OCI-LY7 (cell line): ENCODE results near the gene OR52E5. TPM values are rescaled to one million over a fixed set of nuclear protein-coding genes. Genes with fewer than 3 reads are reported as not detected.

Experiments
- BruUV-seq: library from RNA; stranded (reverse); fragments of 400-500 nt; replicated peaks from 2 replicates; lab custom pipeline; 2021; lab: Mats Ljungman, UMichigan
- CTCF ChIA-PET: fragments of 300-600 bp; sonication (Branson Sonifier 250); formaldehyde crosslinking; loops from one replicate; lab custom pipeline; 2022; ENCODE audit warnings: antibody characterized with exemption; ENCODE audit not compliant: unreplicated experiment; lab: Charles Lee
- POLR2A ChIA-PET: fragments of 300-600 bp; sonication (Branson Sonifier 250); formaldehyde crosslinking; loops from one replicate; lab custom pipeline; 2022; ENCODE audit warnings: antibody characterized with exemption; lab: Charles Lee
- DNase-seq: peaks from one replicate; pipeline ENCODE4 v3.0.0-alpha.2; 2015; ENCODE audit warnings: low spot score
- H2AFZ ChIP-seq: fragments of 200-600 bp; sonication (generic), shearing (Covaris generic); 2 replicates; pipeline ENCODE4 v1.6.1; 2014; ENCODE audit warnings: mild to moderate bottlenecking, antibody characterized with exemption, low read length, moderate library complexity
- H3K27ac ChIP-seq: fragments of 200-600 bp; sonication (generic); 2 replicates; pipeline ENCODE4 v1.5.1; 2014; ENCODE audit warnings: mixed run types, low read depth, mild to moderate bottlenecking, moderate library complexity, low read length, inconsistent platforms; ENCODE audit not compliant: poor library complexity, severe bottlenecking
- H3K36me3 ChIP-seq: fragments of 200-600 bp; sonication (generic); 2 replicates; pipeline ENCODE4 v1.6.1; 2014; ENCODE audit warnings: mild to moderate bottlenecking, antibody characterized with exemption, low read length, moderate library complexity, mixed read lengths; ENCODE audit not compliant: insufficient read depth
- H3K4me1 ChIP-seq: fragments of 200-600 bp; sonication (generic); 2 replicates; pipeline ENCODE4 v1.5.1; 2014; ENCODE audit warnings: mild to moderate bottlenecking, low read length; ENCODE audit not compliant: insufficient read depth, poor library complexity, severe bottlenecking
- H3K4me2 ChIP-seq: fragments of 200-600 bp; sonication (generic); 2 replicates; pipeline ENCODE4 v1.6.1; 2014; ENCODE audit warnings: mild to moderate bottlenecking, low read length
- H3K4me3 ChIP-seq: fragments of 200-600 bp; sonication (generic); 2 replicates; pipeline ENCODE4 v1.5.1; 2014; ENCODE audit warnings: mild to moderate bottlenecking, low read depth, low read length; ENCODE audit not compliant: poor library complexity, severe bottlenecking
- H3K79me2 ChIP-seq: fragments of 200-600 bp; sonication (generic); 2 replicates; pipeline ENCODE4 v1.6.1; 2016; ENCODE audit warnings: low read depth, mild to moderate bottlenecking, low read length, moderate library complexity, mixed read lengths; ENCODE audit not compliant: insufficient read depth
- H3K9me2 ChIP-seq: fragments of 200-600 bp; sonication (generic); 2 replicates; pipeline ENCODE4 v1.6.1; 2016; ENCODE audit warnings: mild to moderate bottlenecking, low read length, mixed read lengths; ENCODE audit not compliant: insufficient read depth
- H3K9me3 ChIP-seq: fragments of 200-600 bp; sonication (generic); 2 replicates; pipeline ENCODE4 v1.6.1; 2014; ENCODE audit warnings: mild to moderate bottlenecking, mixed run types, low read length, mixed read lengths
- H4K20me1 ChIP-seq: fragments of 200-600 bp; sonication (generic); 2 replicates; pipeline ENCODE4 v1.6.1; 2014; ENCODE audit warnings: mild to moderate bottlenecking, antibody characterized with exemption, low read length, moderate library complexity, mixed read lengths; ENCODE audit not compliant: insufficient read depth
- CTCF ChIP-seq: fragments of 200-600 bp; sonication (generic); conservative IDR thresholded peaks from 2 replicates; pipeline ENCODE4 v1.5.1; 2014; ENCODE audit warnings: mild to moderate bottlenecking, antibody characterized with exemption, low read length, moderate library complexity, mixed read lengths
- EZH2phosphoT487 ChIP-seq: fragments of 200-600 bp; sonication (generic); IDR thresholded peaks from 2 replicates; pipeline ENCODE4 v1.6.1; 2018; ENCODE audit warnings: low read depth, borderline replicate concordance, mild to moderate bottlenecking, mixed run types, antibody characterized with exemption, low read length, moderate library complexity, mixed read lengths
- intact Hi-C: fragments of 100-400 bp; cut with micrococcal nuclease; formaldehyde crosslinking; loops from one replicate; pipeline ENCODE4 v1.10.0; 2022; ENCODE audit not compliant: unreplicated experiment
- total RNA-seq, 2 experiments: library from RNA; depleted of rRNA in 1 of 2; stranded (reverse); fragments of >200 nt in 1 of 2; shearing (Covaris generic) in 1 of 2; gene quantifications; 2 replicates each; pipeline ENCODE4 v1.2.3, GENCODE V29; 2014 to 2022

The OR52E5 gene
- total RNA-seq, 2 experiments from 2014 or later: not detected

DNA sequence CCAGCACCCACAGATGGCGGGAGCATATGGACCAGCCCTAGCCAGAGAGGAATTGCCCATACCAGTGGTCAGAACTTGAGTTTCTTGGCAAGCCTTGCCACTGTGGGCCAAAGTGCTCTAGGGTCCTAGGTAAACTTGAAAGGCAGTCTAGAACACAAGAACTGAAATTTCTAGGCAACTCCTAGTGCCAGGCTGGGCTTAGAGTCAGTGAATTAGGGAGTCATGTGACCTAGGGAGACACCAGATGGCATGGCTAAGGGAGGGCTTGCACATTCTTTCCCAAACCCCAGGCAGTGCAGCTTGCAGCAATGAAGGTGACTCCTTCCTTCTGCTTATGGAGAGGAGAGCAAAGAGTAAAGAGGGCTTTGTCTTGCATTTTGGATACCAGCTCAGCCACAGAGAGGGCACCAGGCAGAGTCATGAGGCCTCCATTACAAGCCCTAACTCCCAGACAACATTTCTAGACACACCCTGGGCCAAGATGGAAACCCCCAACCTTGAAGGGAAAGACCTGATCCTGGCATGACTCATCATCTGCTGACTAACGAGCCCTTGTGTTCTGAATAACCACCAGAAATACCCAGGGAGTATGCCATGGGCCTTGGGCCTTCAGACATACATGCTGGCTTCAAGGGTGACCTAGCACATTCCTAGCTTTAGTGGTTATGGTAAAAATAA lies 29.9 kb downstream of the OR52E5 start:
- no TSS peak for BruUV-seq
- H3K9me3 ChIP-seq: no peaks in the 10 kb centered on the region
- H3K27ac ChIP-seq: no peak overlapping the region
- ChIA-PET POLR2A (no interaction called here), CTCF (no interaction called here)
- H3K4me2 ChIP-seq: no peak overlapping the region
- no peak overlapping the region for H2AFZ ChIP-seq
- intact Hi-C loops: no loop called here
- H3K79me2 ChIP-seq: no peaks in the 10 kb centered on the region
- no peak for DNase-seq
- H3K4me3 ChIP-seq: no peak overlapping the region
- H4K20me1 ChIP-seq: no peaks in the 10 kb centered on the region
- TF ChIP-seq CTCF (no peak), EZH2phosphoT487 (no peak)
- H3K36me3 ChIP-seq: no peaks in the 10 kb centered on the region
- no peaks in the 10 kb centered on the region for H3K9me2 ChIP-seq
- H3K4me1 ChIP-seq: no peaks in the 10 kb centered on the region

DNA sequence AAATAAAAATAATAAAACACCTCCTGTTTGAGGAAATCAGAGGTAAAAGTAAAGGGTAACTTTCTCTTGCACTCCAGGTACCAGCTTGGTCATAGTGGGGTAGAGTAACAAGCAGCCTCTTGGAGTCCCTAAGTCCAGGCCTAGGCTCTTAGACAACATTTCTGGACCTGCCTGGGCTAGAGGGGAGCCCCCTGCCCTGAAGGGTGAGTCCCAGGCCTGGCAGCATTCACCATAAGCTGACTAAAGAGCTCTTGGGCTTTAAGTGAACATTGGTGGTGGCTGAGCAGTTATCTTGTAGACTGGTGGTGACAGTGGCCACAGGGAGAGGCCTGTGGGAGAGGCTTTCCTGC lies 30.4 kb downstream of the OR52E5 start:
- Histone ChIP-seq H3K4me2 (no peak overlapping the region), H4K20me1 (no peaks in the 10 kb centered on the region), H3K4me1 (no peaks in the 10 kb centered on the region), H3K36me3 (no peaks in the 10 kb centered on the region), H3K27ac (no peak overlapping the region), H3K9me3 (no peaks in the 10 kb centered on the region), H3K4me3 (no peak overlapping the region), H2AFZ (no peak overlapping the region), H3K79me2 (no peaks in the 10 kb centered on the region), H3K9me2 (no peaks in the 10 kb centered on the region)
- POLR2A ChIA-PET: no interaction called here
- no peak for DNase-seq
- BruUV-seq: no TSS peak
- TF ChIP-seq EZH2phosphoT487: no peak
- no peak for TF ChIP-seq CTCF
- intact Hi-C loops: no loop called here
- CTCF ChIA-PET: no interaction called here

- POLR2A ChIA-PET: no interaction called here
- no peaks in the 10 kb centered on the region for H3K9me2 ChIP-seq
- H3K4me2 ChIP-seq: no peak overlapping the region
- intact Hi-C loops: no loop called here
- CTCF ChIA-PET: no interaction called here
- DNase-seq: no peak
- no peaks in the 10 kb centered on the region for H3K4me1 ChIP-seq
- no peaks in the 10 kb centered on the region for H3K79me2 ChIP-seq
- H3K27ac ChIP-seq: no peak overlapping the region
- BruUV-seq: no TSS peak
- no peaks in the 10 kb centered on the region for H3K36me3 ChIP-seq
- H3K4me3 ChIP-seq: no peak overlapping the region
- no peak overlapping the region for H2AFZ ChIP-seq
- TF ChIP-seq EZH2phosphoT487 (no peak), CTCF (no peak)
- H3K9me3 ChIP-seq: no peaks in the 10 kb centered on the region
- H4K20me1 ChIP-seq: no peaks in the 10 kb centered on the region
Measured at GRCh38 chr11:5923794-5924193, 30.8 kb downstream of the OR52E5 start.
